Activated gamma-delta T cell treated with anti-CD3 and anti-CD28 coated beads, Interleukin-2, amount 50 U/mL, for 16 hours (primary cell): Measurements from ENCODE around the gene ATP11A.

Experiments used
- DNase-seq: peaks from one replicate; pipeline ENCODE4 v3.0.0-alpha.2; 2020; ENCODE audit warnings: low read depth

ATP11A gene

GRCh38 chr13:112709825-112710783 is 20.3 kb downstream of the ATP11A start:
- DNase-seq, result no peak

GRCh38 chr13:112710855-112711527 is 21.2 kb downstream of the ATP11A start:
- DNase-seq, result no peak

GRCh38 chr13:112711528-112712265 is 21.9 kb downstream of the ATP11A start:
- no peak for DNase-seq

GRCh38 chr13:112712451-112713207 is 22.8 kb downstream of the ATP11A start:
- no peak for DNase-seq

GRCh38 chr13:112713517-112714253 is 23.8 kb downstream of the ATP11A start:
- no peak for DNase-seq

GRCh38 chr13:112714376-112715174 is 24.7 kb downstream of the ATP11A start:
- no peak for DNase-seq

- DNase-seq, result no peak
These were observed 25.4 kb downstream of the ATP11A start for GRCh38 chr13:112715210-112715609.

- DNase-seq, result no peak
These were observed 26.1 kb downstream of the ATP11A start for GRCh38 chr13:112715715-112716460.

- no peak for DNase-seq
These were observed 26.6 kb downstream of the ATP11A start for GRCh38 chr13:112716461-112716820.

- no peak for DNase-seq
These were observed 27.1 kb downstream of the ATP11A start for GRCh38 chr13:112716841-112717520.

- no peak for DNase-seq
These were observed 28.5 kb downstream of the ATP11A start for GRCh38 chr13:112718318-112718717.

- DNase-seq, result no peak
These were observed 29.2 kb downstream of the ATP11A start for GRCh38 chr13:112719016-112719415.

GRCh38 chr13:112719556-112719955 is 29.7 kb downstream of the ATP11A start:
- no peak for DNase-seq

- no peak for DNase-seq
These were observed 30.4 kb downstream of the ATP11A start for GRCh38 chr13:112720251-112720650.

GRCh38 chr13:112720814-112721197 is 31.0 kb downstream of the ATP11A start:
- DNase-seq, result no peak

- no peak for DNase-seq
These were observed 31.6 kb downstream of the ATP11A start for GRCh38 chr13:112721198-112722104.

- no peak for DNase-seq
These were observed 32.8 kb downstream of the ATP11A start for GRCh38 chr13:112722433-112723263.
